Stimulated activated CD4-positive, alpha-beta T cell treated with anti-CD3 and anti-CD28 coated beads, Interleukin-4, amount 100 ng/mL, for 4 hours (primary cell): Measurements from ENCODE around the gene RPF1.
A peak's percentile ranks its signal among the peaks of the same experiment; 100 is the strongest.
"Not testable (repeated sequence)": the region's sequence is repeated elsewhere in the genome, so short reads cannot be mapped to it uniquely, and the experiment has no call there.

Experiments
- DNase-seq, 2 experiments: peaks; one replicate each; pipeline ENCODE4 v3.0.0-alpha.2; 2020

RPF1 gene

DNA sequence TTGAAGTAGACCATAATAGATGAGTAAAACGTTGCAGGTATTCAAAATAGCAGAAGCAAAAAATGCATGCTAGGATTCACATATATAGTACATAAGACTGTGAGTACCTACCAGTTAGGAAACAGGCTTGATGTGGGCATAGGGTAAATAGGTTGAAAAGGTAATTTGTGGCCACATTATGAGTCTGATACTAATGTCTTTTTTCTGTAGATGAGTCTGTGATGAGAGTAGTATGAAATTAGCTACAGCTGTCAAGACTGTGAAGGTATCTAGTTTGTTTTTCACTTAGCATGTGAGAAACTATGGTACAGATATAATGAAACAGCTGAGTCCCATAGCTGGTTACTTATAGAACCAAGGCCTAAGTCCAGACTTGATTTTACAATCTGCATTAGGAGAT lies 14.7 kb downstream of the RPF1 start:
- no peak for DNase-seq

DNA sequence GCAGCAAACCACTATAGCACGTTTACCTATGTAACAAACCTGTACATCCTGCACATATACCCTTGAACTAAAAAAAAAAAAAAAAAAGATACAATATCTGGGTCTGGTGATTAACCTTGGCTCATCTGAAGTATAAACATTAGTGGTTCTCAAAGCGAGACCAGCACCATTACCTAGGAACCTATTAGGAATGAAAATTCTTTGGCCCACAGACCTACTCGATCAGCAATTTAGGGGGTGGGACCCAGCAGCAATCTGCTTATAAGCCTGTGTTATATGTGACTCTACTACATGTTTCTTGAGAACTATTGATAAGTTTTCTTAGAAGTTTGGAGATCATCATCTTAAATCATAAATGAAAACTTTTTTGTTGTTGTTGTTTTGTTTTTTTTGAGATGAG lies 17.4 kb downstream of the RPF1 start:
- no peak for DNase-seq

DNA sequence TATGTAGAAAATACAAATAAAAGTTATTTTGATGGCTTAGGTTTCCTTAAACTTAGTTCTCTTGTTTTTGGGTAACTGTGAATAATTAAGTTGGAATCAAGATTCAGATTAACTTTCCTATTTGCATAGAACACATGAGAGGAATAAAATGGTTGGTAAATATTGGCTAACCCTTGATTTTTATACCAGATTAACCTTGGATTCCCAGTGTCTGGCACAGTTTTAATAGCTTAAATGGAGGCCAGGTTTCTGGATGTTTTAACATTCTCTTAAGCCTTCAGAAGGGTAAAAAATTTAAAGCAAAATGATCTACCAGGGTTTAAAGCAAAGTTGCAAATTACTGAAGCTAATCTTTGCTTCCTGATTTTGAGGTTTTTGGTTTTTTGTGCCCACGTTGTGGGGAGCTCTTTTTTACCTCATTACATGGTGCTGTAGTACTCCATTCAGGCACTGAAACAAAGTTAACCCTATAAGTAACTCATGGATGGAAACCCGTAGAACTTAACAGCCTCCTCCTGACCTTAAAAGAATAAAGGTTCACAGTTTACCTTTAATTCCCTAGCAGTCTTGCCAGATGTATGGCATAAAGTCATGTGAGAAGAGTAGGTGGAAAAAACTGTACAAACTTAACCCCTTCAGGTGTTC lies 18.7 kb downstream of the RPF1 start:
- no peak for DNase-seq

DNA sequence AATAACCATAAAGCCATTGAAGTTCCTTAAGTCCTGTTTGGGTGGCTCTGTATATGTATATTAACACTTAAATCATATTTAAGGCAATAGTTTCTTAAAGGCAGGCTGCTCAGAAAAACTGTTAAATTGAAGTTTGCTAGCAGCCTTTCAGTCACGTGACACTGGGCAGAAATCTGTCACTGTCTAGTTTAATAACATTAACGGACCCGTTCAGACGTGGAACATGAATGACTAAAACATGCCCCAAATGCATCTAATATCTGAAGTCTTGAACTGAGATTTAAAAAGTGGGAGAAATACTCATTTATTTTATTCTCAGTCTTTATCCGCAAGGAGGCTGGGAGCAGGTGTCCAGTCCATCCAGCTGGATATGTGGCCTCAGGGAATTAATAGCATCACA lies 23.9 kb downstream of the RPF1 start:
- DNase-seq = no peak

DNA sequence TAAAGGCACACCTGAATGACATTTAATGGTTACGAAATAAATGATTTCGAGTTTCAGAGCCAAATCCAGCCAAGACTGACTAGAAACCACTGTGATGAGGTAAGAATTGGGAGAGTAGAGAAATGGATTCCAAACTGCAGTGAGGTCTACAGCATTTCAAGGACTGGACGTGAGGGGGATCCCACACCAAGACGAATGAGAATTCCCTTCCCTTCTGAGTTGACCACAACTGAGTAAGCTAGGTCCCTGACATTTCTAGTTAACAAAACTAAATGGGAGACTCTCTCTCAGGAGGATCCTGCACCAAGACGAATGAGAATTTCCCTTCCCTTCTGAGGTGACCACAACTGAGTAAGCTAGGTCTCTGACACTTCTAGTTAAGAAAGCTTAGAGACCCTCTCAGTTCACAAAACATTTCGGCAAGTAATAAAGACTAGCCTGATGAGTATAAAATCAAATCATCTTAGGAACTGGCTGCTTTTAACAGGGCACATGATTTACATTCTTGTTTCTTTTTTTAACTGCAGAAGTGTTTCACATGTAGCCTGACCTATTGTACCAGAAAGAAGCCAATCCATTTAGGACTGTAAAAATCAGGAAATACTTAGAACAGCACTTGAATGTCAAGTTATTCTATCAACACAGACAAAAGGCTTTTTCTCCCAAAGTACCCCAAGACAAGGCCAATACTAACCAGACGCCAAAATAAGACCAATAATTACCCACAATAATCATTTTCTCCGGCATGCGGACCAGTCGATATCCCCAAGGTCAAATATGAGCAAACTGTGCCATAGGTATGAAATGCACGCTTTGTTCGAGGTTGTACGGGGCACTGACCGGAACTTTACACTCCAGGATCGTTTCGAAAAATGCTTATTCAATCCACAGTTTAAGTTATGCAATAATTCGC lies 25.8 kb downstream of the RPF1 start:
- DNase-seq = no peak

DNA sequence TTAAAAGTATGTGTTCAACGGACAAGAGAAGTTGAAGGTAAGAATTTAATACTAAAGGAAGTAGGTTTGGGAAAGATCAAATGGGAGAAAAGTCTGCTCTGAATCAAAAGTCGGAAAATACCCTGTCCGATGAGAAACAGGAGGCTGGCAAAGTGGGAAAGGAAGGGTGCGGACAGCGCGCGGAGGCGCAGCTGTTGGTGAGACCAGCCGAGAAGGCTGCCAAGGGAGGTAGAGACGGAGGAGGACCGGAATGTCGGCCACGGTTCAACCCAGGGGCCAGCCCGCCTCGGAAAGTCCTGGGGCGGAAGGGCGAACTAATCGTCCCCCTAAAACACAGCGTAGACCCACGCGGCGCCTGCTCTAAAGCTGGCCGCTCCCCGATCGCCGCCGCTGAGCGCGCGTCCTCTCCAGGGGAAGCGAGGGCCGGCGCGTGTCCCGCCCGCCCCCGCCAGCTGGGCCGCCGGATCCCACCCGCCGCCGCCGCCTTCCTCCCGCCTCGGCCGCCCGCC lies 26.5 kb downstream of the RPF1 start:
- no peak for DNase-seq

DNA sequence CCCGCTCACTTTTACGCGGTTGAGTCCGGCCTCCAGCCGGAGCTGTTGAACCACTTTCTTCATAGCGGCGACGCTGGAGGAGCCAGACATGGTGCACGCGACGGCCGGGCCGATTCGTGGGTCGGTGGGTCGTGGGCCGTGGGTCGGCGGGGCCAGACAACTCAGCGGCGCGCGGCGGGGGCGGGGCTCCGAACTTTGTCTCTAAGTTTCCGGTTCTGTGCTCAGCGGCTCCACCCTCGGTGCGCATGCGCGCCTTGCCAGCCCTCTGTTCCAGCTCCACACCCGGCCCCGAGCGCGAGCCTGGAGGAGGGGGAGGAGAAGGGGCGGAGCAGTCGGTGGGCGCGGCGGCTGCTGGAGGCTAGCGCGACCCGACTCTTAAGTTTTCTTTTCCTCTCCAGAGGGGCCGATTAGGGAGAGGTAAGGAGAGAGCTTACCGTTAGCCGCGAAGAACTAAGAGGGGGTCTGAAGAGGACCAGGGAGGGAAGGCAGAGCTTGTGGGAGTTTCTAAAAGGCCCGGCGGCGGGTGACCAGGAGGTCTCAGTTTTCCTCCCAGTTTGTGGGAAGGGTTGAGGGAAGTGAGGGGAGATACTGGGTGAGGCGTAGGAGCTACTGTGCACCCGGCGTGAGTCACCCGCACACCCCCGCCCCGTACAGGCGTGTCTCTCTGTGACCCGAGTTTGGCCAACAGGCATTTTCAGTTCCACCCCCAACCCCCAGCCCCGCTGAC lies 27.1 kb downstream of the RPF1 start, which contains the start of the genes GNG5 and SPATA1:
Gene GNG5, minus strand, starts transcription at position 580 of the 727 bp plus-strand sequence. Its CDS starts 490 bp downstream, at position 90.
Gene SPATA1, plus strand, starts transcription at position 385 of the 727 bp plus-strand sequence. CDS start 9,974 bp downstream, outside the sequence.
- peak; percentile 98 for DNase-seq

DNA sequence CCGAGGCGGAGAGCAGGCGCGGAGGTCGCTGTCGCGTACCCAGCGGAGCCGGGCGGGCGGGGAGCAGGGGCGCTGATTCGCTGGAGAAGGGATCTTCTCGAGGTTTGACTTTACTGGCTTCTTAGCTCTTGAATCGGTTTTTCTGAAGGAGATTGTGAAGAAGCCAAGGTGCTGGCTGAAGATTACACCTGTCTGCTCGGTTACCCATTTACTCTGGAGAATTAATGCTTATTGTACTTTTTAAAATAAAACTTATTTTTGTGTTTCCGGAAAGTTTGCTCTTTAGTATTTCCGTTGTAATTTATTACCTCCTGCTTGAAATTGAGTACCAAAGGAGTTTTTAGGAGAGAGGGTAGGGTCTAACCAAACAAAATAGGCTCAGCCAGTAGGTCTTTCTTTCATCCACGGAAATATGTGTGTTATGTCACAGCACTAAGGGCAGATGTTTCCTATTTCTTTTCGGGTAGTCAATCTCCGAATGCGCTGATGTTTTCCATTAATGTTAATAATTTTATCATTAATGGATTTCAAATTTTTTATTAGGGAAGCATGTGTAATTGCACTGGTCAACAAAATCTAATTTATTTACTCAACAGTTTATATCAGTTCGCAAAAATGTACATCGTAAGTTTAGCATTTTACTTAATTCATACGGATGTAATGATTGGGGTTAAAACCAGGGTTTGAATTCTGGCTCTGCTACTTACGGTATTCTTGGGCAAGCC lies 27.8 kb downstream of the RPF1 start:
- DNase-seq = no peak

DNA sequence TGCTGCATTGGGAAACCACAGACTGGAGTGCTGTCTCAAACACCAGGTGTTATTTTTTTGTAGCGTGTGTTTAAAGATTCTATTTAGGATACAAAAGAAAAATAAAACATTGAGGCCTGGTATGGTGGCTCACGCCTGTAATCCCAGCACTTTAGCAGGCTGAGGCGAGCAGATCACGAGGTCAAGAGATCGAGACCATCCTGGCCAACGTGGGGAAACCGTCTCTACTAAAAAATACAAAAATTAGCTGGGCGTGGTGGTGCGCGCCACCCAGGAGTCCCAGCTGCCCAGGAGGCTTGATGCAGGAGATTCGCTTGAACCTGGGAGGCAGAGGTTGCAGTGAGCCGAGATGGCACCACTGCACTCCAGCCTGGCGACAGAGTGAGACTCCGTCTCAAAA lies 28.8 kb downstream of the RPF1 start:
- not testable (repeated sequence) for DNase-seq

DNA sequence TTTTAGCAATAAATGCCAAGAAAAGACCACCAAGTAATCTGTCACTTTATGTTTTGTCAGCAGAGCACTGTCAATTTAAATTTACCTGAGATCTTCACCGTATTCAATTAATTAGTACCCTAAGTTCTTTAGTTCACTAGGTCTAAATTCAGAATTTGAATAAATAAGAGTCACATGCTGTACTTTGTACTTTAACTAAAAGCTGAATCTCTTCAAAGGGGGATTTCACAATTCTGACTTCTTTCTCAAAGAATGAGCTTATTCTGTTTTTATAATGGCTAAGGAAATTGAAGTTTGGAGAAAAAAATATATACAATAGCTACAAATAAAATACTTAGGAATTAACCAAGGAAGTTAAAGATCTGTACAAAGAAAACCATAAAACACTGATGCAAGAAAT lies 29.4 kb downstream of the RPF1 start:
- DNase-seq = no peak

DNA sequence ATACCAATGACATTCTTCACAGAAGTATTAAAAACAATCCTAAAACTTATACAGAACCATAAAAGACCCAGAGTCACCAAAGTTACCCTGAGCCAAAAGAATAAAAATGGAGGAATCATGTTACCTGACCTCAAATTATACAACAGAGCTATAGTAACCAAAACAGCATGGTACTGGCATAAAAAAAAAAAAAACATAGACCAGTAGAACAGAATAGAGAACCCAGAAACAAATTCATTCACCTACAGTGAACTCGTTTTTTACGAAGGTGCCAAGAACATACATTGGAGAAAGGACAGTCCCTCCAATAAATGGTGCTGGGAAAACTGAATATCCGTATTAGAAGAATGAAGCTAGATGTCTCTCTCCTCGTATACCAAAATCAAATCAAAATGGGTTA lies 30.0 kb downstream of the RPF1 start:
- no peak for DNase-seq

DNA sequence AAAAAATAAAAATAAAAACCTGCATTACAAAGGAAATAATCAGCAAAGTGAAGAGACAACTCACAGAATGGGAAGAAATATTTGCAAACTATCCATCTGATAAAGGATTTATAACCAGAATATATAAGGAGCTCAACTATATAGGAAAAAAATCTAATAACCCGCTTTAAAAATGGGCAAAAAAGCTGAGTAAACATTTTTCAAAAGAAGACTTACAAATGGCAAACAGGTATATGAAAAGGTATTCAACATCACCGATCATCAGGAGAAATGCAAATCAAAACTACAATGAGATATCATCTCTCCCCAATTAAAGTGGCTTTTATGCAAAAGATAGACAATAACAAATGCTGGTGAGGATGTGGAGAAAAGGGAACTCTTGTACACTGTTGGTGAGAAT lies 31.1 kb downstream of the RPF1 start:
- no peak for DNase-seq

DNA sequence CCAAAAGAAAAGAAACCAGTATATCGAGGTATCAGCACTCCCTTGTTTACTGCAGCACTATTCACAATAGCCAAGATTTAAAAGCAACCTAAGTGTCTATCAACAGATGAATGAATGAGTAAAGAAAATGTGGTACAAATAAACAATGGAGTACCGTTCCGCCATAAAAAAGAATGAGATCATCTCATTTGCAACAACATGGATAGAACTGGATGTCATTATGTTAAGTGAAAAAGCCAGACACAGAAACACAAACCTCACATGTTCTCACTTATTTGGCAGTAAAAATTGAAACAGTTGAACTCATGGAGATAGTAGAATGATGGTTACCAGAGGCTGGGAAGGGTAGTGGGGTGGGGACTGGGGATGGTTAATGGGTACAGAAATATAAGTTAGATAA lies 31.6 kb downstream of the RPF1 start:
- DNase-seq = no peak

DNA sequence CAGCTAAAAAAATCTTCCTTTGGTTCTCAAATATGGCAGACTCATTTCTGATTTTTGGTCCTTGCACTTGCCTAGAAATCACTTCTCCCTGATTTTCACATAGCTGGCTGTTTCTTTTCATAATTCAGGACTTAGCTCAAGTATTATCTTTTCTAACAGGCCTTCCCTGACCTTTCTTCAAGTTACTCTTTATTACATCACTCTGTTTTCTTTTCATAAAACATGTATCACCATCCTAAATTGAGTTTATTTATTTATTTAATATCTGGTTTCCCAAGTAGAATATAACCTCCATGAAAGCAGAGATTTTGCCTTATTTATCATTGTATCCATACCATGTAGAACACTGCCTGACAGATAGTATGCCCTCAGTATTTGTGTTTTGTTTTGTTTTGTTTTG lies 45.5 kb downstream of the RPF1 start:
- no peak for DNase-seq

DNA sequence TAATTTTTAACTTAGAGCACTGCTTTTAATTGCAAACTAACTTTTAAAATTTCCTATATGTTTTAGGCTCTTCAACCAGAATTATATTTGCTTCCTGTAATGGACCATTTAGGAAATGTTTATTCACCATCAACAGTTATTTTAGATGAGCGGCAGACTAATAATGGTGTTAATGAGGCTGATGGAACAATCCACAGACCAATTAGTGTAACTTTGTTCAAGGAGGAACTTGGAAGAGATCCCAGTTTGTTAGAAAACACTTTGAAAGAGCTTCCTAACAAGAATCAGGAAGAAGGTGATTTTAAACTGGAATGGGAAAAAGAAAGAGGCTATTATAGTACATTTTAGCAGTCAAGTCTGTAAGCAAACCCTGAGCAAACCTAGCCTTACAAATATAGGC lies 46.7 kb downstream of the RPF1 start:
- no peak for DNase-seq

DNA sequence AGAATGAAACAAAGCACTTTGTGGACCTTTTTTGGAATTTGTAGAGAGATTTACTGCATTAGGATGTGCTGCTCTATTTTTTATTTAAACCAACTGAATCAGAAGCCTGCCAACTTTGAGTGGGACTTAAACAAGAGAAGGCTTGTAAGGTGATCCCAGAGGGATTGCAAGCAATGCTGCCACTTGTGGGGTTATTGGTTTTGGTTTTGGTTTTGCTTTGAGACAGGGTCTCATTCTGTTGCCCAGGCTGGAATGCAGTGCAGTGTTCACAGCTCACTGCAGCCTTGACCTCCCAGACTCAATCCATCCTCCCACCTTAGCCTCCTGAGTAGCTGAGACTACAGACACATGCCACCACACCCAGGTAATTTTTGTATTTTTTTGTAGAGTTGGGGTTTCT lies 59.5 kb downstream of the RPF1 start:
- no peak for DNase-seq

DNA sequence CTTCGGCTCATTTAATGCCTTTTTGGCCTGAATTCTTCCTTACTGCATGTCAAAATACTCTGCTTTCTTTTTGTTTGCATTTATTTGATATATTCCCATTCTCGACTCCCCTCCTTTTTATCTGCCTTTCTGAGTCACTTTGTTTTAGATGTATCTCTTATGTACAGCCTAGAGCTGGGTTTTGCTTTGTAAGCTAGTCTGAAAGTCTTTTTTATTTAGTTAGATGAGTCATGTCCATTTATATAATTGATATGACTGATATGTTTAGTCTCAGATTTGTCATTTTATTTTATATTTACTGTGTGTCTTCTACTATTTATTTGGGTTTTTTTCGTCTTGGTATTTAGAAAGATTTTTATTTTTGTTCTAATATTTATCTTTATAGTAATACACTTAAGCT lies 60.9 kb downstream of the RPF1 start:
- no peak for DNase-seq

DNA sequence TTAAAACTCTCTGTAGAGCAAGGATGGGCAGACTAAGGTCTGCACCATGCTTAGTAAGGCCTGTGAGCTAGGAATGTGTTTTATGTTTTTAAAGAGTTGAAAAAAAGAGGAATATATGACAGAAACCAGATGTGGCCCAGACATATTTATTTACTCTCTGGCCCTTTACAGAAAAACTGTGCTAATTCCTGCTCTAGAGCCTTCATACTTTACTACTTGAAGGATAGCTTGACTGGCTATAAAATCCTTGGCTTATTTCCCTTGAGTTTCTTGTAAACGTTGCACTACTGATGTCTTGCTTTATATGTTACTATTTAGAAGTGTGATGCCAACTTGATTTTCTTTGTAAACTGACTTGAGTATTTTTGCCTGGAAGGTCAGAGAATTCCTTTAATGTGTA lies 61.7 kb downstream of the RPF1 start:
- no peak for DNase-seq

DNA sequence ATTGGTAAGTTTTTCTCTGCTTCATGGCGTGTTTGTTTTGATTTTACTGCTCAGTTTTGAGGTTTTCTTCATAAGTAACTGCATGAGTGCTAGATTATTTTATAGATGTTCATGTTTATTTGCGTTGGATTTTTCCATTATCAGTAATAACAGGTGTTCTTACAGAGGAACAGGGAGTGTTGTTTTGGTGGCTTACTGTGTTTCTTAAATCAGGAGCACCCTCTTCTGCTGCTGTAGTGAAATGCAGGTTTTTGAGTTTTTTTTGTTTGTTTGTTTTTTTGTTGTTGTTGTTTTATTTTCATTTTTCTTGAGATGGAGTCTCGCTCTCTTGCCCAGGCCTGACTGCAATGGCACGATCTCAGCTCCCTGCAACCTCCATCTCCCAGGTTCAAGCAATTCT lies 62.6 kb downstream of the RPF1 start:
- no peak for DNase-seq
